Stimulated activated CD8-positive, alpha-beta memory T cell treated with anti-CD3 and anti-CD28 coated beads, Interleukin-15, amount 100 ng/mL, for 1 hour (primary cell): Measurements from ENCODE around the gene RANBP17.
"Not testable (repeated sequence)": the region's sequence is repeated elsewhere in the genome, so short reads cannot be mapped to it uniquely, and the experiment has no call there.

Experiments used
- DNase-seq: peaks from one replicate; pipeline ENCODE4 v3.0.0-alpha.2; 2020; ENCODE audit warnings: low read depth

RANBP17 gene

DNA sequence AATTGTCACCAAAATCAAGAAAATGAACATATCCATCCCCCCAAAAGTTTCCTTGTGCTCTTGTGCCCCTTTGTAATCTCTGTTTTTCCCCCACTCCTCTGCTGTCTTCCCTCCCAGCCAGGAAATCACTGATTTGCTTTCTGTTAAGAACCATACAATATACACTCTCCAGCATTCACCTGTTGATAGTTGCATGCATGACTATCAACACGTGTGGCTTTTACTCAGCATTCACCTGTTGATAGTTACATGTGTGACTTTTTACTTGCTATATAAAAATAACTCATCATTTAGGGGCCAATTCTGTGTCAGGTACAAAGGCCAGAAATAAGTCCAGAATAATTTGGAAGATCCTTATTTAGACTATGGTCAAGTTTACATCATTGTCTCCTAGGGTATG, 6.0 kb downstream of the RANBP17 start:
- no peak for DNase-seq

DNA sequence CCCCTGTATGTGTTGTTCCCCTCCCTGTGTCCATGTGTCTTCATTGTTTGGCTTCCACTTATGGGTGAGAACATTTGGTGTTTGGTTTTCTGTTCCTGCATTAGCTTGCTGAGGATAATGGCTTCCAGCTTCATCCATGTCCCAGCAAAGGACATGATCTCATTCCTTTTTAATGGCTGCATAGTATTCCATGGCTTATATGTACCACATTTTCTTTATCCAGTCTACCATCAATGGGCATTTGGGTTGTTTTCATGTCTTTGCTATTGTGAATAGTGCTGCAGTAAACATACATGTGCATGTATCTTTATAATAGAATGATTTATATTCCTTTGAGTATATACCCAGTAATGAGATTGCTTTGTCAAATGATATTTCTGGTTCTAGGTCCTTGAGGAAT, 8.6 kb downstream of the RANBP17 start:
- not testable (repeated sequence) for DNase-seq

DNA sequence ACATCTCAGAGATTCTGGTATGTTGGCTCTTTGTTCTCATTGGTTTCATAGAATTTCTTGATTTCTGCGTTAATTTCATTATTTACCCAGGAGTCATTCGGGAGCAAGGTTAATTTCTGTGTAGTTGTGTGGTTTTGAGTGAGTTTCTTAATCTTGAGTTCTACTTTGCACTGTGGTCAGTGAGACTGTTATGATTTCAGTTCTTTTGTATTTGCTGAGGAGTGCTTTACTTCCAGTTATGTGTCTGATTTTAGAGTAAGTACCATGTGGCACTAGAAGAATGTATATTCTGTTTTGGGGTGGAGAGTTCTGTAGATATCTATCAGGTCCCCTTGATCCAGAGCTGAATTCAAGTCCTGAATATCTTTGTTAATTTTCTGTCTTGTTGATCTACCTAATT, 12.2 kb downstream of the RANBP17 start:
- DNase-seq, result no peak

DNA sequence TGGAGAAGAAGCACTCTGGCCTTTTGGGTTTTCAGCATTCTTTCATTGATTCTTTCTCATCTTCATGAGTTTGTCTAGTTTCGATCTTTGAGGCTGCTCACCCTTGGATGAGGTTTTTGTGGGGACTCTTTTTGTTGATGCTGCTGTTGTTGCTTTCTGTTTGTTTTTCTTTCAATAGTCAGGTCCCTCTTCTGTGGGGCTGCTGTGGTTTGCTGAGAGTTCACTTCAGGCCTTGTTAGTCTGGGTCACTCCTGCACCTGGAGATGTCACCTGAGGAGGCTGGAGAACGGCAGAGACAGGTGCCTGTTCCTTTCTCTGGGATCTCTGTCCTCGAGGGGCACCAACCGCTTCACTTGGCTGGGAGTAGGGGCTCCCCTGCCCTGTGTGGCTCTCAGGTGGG, 14.0 kb downstream of the RANBP17 start:
- DNase-seq, result no peak

DNA sequence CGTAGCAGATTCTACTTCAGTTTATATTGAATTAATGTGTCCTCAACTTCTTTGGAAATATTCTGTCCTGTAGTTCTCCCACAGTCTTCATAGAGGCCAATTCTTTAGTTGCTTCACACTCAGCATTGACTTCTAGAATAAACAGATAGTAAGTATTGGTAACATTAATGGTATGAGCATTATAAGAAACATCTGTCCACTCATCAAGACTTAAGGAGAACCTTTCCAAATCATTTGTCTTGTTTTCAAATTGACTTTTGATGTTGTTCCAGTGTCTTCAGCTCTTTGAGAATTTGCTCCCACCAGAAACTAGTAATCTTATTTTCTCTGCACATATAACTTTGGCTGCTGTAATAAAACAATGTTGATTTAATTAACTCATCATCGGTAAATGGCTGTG, 18.3 kb downstream of the RANBP17 start:
- DNase-seq, result no peak

DNA sequence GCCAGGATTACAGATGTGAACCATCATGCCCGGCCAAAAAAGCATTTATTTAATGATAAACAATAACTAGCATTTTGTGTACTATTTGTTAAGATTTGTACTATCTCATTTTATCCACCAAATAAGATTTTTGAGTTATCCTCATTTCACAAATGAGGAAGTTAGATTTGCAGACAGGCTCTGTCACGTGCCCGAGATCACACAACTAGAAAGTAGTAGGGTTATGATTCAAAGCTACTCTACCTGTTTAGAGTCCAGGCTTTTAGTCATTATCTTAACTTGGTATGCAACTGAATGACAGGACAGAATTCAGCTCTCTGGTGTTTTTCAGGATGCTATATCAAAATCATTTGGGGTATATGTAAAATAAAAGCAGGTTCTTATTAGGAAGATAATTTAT, 20.5 kb downstream of the RANBP17 start:
- no peak for DNase-seq

DNA sequence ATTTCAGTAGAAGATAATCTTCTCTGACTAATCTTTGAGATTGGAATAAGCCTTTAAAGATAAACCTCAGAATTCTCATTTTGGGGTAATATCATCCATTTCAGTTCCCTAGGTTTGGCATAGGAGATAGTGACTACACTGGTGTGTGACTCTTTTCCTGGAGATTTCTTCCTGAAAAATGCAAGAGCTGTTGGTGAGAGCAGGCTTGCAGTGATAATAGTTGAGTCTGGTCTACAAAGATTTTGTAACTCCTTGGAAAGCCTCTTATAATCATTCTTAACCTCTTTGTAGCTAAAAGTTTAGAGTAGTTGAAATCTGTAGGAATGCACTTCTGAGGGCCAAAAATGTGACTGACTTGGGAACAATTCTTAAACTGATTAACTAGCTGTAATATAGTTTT, 23.4 kb downstream of the RANBP17 start:
- no peak for DNase-seq

DNA sequence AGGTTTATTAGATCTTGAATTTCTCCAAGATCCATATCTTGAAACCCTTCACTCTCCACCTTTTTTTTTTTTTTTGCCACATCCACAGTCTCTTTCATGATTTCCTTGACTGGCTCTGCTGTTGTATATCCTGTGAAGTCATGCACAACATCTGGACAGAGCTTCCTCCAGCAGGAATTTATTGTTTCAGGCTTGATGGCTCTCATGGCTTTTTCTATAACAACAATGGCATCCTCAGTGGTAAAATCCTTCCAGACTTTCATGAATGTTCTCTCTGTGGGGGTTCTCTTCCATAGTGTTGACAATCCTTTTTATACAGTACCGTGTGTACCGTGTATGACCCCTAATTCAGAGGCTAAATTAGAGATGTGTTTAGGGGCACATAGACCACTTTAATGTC, 24.0 kb downstream of the RANBP17 start:
- no peak for DNase-seq

DNA sequence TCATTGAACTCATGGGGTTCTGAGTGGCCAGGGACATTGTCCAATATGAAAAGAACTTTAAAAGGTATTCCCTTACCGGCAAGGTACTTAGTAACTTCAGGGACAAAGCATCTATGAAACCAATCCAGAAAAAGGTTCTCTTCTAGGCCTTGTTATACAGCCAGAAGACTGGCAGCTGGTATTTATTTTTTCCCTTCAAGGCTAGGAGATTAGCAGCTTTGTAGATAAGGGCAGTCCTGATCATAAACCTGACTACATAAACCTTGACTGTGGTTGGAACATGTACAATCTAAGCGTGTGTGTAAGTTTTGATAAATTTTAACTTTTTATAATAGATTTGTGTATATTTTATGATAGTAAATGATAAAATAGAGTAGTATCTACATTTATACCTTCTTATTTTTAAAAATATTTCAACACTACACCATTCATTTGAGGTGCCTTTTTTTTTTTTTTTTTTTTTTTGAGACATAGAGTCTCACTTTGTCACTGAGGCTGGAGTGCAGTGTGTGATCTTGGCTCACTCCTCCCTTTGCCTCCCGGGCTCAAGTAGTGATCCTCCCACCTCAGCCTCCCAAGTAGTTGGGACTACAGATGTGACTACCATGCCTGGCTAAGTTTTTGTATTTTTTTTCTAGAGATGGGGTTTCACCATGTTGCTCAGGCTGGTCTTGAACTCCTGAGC, 24.5 kb downstream of the RANBP17 start:
- no peak for DNase-seq

DNA sequence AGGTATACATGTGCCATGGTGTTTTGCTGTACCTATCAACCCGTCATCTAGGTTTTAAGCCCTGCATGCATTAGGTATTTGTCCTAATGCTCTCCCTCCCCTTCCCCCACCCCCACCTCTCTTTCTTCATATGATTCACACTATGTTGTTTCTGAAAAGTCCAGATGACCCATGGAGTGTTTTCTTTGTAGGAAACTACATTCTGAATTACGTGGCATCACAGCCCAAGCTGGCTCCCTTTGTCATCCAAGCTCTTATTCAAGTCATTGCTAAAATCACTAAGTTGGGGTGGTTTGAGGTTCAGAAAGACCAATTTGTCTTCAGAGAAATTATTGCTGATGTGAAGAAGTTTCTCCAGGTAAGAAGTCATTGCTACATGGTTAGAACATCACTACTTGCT, 30.4 kb downstream of the RANBP17 start:
- no peak for DNase-seq

DNA sequence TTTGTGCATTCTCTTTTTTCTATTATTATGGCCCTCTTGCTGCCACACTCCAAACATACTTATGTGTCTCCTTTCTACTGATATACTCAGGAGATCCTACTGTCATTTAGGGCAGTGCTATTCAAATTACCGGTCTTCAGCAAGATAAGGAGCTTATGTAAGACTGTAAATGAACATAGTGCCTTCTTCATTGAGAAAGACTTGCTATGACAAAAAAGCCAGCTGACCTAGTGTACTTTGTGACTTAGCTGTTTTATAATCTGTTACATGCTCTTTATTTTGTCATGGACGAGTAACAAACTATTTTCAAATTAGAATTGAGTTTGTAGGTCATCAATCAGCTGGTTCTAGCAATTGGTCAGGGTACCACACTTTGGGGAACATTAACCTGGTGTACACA, 32.8 kb downstream of the RANBP17 start:
- no peak for DNase-seq

DNA sequence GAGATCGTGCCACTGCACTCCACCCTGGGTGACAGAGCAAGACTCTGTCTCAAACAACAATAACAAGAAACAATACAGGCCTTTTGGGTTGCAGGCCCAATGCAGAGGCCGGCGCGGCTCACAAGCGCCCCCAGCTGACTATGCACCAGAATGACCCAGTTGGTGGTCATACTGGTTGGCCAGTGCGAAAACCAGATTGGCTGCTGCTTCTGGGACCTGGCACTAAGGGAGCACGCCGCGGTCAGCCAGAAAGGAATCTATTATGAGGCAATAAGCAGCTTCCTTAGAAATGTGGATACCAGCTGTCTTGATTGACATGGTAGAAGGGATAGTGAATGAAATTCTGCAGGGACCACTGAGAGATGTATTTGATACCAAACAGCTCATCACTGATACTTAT, 35.0 kb downstream of the RANBP17 start:
- no peak for DNase-seq

DNA sequence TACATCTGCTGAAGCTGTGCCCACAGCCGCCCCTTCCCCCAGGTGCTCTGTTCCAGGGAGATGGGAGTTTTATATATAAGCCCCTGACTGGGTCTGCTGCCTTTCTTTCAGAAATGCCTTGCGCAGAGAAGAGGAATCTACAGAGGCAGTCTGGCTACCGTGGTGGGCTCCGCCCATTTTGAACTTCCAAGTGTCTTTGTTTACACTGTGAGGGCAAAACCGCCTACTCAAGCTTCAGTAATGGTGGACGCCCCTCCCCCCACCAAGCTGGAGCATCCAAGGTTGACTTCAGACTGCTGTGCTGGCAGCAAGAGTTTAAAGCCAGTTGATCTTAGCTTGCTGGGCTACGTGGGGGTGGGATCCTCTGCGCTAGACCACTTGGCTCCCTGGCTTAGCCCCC, 41.3 kb downstream of the RANBP17 start:
- no peak for DNase-seq

DNA sequence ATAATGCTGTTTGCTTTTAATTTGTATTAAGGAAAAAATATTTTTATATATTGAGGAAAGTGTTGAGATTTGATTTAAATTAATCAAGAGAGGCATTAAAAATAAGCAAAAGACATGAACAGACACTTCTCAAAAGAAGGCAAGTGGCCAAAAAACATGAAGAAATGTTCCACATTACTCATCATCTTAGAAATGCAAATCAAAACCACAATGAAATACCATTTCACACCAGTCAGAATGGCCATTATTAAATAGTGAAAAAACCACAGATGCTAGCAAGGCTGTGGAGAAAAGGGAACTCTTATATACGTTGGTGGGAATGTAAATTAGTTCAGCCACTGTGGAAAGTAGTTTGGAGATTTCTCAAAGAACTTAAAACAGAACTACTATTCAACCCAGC, 45.9 kb downstream of the RANBP17 start:
- no peak for DNase-seq

DNA sequence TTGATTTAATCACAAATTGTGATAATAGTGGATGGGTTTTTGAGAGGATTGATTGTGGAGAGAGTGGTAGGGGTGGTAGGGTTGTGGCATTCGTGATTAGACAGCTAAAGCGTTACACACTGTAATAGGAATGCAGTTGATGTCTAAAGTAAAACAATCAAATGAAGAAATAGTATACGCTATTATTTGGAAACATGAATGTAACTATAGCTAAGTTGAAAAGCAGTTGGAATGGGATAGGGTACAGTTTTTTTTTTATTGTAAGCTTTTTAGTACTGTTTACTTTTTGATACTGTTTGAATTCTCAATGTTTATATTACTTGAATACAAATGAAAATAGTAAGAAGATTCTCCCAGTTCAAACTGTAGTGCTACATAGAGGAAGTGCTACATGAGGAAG, 51.8 kb downstream of the RANBP17 start:
- DNase-seq, result no peak

DNA sequence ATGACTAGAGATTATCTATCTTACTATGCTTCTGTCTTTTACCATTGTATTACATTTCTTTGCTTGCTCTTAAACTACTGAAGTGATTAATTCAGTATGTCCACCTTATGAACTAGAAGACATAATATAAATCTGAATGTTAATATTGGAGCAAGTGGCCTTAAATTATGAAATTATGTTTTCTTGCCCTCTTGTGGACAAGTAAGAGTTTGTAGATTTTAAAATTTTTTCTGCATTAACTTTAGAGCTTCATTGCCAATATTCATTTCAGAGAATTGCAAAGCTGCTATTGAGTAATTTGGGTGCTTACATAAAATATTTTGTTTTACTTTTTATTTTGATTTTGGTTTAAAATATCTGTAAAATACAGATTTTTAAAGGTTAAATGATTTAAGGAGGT, 55.3 kb downstream of the RANBP17 start:
- DNase-seq, result no peak

DNA sequence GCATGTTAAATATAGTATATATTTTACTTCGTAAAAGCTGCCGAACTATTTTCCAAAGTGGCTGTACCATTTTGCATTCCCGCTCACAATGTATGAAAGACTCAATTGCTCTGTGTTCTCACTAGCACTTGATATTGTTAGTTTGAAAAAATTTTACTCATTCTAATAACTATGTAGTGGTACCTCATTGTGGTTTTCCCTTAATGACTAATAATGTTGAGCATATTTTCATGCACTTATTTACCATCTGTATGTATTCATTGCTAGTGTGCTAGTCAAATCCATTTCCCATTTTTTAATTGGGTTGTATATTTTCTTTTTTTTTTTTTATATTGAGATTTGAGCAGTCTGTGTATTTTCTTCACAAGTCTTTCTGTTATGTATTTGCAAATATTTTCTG, 58.4 kb downstream of the RANBP17 start:
- no peak for DNase-seq

DNA sequence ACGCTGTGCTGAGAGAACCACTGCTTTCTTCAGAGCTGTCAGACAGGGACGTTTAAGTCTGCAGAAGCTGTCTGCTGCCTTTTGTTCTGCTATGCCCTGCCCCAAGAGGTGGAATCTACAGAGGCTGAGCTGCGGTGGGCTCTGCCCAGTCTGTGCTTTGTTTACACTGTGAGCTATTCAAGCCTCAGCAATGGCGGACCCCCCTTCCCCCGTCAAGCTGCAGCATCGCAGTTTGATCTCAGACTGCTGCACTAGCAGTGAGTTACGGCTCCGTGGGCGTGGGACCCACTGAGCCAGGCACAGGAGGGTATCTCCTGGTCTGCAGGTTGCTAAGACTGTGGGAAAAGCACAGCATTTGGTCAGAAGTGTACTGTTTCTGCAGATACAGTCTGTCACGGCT, 60.5 kb downstream of the RANBP17 start:
- not testable (repeated sequence) for DNase-seq

DNA sequence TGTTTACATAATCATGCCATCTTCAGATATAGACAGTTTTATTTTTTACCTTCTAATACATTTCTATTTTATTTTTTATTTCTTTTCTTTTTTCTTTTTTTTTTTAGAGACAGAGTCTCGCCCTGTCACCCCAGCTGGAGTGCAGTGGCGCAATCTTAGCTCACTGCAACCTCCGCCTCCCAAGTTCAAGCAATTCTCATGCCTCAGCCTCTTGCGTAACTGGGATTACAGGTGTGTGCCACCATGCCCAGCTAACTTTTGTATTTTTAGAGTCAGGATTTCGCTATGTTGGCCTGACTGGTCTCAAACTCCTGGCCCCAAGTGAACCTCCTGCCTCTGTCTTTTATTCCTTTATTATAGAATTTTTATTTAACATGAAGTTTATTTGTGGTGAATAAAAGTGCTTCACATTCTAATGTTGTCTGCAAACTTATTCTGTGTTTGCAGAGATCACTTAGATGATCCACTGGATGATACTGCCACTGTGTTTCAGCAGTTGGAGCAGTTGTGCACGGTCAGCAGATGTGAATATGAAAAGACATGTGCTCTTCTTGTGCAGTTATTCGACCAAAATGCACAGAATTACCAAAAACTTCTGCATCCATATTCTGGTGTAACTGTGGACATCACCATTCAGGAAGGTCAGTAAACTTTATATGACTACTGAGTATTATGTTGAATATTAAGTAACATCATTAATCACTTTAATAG, 62.2 kb downstream of the RANBP17 start:
- DNase-seq, result no peak

DNA sequence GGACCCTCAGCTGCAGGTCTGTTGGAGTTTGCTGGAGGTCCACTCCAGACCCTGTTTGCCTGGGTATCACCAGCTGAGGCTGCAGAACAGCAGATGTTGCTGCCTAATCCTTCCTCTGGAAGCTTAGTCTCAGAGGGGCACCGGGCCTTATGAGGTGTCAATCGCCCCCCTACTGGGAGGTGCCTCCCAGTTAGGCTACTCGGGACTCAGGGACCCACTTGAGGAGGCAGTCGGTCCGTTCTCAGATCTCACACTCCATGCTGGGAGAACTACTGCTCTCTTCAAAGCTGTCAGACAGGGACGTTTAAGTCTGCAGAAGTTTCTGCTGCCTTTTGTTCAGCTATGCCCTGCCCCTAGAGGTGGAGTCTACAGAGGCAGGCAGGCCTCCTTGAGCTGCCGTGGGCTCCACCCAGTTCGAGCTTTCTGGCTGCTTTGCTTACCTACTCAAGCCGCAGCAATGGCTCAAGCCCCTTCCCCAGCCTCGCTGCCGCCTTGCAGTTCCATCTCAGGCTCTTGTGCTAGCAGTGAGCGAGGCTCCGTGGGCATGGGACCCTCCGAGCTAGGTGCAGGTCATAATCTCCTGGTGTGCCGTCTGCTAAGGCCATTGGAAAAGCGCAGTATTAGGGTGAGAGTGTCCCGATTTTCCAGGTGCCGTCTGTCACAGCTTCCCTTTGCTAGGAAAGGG, 73.9 kb downstream of the RANBP17 start:
- DNase-seq, result not testable (repeated sequence)

DNA sequence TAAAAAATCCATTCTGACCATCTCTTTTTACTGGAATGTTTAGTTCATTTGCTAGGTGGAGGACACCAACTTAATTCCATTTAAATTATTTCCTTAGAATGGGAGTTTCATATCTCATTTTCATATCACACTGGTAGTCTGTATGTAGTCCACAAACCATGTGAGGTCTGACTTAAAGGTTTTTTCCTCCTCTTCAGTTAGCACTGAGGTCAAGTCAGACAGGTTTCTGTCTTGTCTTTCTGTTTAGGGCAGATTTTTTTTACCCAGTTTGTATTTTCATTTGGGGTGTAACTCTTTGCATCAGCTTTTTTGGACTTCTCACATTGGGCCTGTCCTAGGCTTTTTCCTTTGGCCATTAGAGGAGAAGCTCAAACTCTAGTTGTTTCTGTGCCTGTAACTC, 75.3 kb downstream of the RANBP17 start:
- DNase-seq, result no peak

DNA sequence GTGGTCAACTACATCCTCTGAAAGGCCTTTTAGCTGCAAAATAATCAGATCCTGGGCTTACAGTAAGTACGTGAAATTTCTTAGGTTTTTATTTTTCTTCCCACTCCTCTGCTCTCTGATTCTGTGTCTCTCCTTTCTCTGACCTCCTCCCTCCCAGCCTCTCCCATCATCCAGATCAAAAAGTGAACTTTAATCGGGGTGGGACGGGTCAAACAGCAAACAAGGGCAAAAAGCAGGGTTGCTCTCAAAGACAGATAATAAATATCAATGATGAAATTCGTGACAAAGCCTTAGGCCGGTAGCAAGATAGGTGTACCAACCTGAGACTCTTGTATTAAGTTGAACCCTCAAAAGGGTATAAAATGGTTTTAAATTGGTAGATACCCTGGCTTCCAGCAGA, 76.1 kb downstream of the RANBP17 start:
- DNase-seq, result no peak

DNA sequence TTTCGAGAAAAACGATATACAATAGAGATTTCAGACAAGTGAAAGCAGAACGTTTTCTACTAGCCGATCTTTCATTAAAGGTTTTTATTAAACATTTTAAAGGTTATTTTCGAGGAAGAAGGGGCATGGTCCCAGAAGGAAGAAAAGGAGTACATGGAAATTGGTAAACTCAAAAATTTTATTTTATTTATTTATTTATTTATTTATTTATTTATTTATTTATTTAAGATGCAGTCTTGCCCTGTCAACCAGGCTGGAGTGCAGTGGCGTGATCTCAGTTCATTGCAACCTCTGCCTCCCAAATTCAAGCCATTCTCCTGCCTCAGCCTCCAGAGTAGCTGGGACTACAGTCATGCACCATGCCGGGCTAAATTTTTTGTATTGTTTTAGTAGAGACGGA, 77.4 kb downstream of the RANBP17 start:
- no peak for DNase-seq

DNA sequence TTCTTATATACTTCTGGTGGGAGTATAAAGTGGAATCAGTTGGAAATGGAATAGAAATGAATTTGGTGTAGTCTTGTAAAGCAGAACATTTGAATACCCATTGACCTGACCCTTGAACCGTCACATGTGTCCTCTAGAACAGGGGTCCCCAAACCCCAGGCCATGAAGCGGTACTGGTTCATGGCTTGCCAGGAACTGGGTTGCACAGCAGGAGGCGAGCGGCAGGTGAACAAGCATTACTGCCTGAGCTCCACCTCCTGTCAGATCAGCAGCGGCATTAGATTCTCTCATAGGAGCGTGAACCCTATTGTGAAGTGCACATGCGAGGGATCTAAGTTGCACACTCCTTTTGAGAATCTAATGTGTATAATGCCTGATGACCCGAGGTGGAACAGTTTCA, 80.0 kb downstream of the RANBP17 start:
- no peak for DNase-seq
